SW 1271 (cell line): ENCODE measurements around the gene MRPS35.
A peak's percentile ranks its signal among the peaks of the same experiment; 100 is the strongest.
"Not testable (repeated sequence)": the region's sequence is repeated elsewhere in the genome, so short reads cannot be mapped to it uniquely, and the experiment has no call there.

Experiments used
- DNase-seq, 2 experiments: peaks; one replicate each; lab custom pipeline; 2025; lab: John Stamatoyannopoulos, UW

MRPS35 gene

GRCh38 chr12:27709212-27709931, 1.3 kb upstream of the MRPS35 start:
- no peak for DNase-seq

GRCh38 chr12:27709932-27710591, 570 bp upstream of the MRPS35 start:
- no peak for DNase-seq

- DNase-seq = peak in 1 of 2 experiments; percentile 61
These were observed 668 bp downstream of the MRPS35 start for GRCh38 chr12:27711317-27711682.

GRCh38 chr12:27711967-27712366, 1.3 kb downstream of the MRPS35 start:
- DNase-seq = no peak

GRCh38 chr12:27723212-27723611, 12.6 kb downstream of the MRPS35 start:
- DNase-seq = no peak

GRCh38 chr12:27730097-27730588, 19.5 kb downstream of the MRPS35 start:
- DNase-seq = no peak

GRCh38 chr12:27732281-27732680, 21.6 kb downstream of the MRPS35 start:
- peak in 1 of 2 experiments; percentile 18 for DNase-seq

- peak in 1 of 2 experiments; percentile 68 for DNase-seq
These were observed 22.5 kb downstream of the MRPS35 start for GRCh38 chr12:27733052-27733656.

GRCh38 chr12:27733791-27734190, 23.2 kb downstream of the MRPS35 start:
- DNase-seq = no peak

GRCh38 chr12:27734321-27734720, 23.7 kb downstream of the MRPS35 start:
- not testable (repeated sequence) for DNase-seq

GRCh38 chr12:27743601-27744000, 33.0 kb downstream of the MRPS35 start:
- no peak for DNase-seq

- DNase-seq = not testable (repeated sequence)
These were observed 35.1 kb downstream of the MRPS35 start for GRCh38 chr12:27745734-27746133.

- DNase-seq = no peak
These were observed 36.6 kb downstream of the MRPS35 start for GRCh38 chr12:27747111-27747820.

- no peak for DNase-seq
These were observed 40.9 kb downstream of the MRPS35 start for GRCh38 chr12:27751386-27752047.

- no peak for DNase-seq
These were observed 44.2 kb downstream of the MRPS35 start for GRCh38 chr12:27754795-27755194.

GRCh38 chr12:27756670-27757195, 46.1 kb downstream of the MRPS35 start:
- no peak for DNase-seq

GRCh38 chr12:27762757-27763156, 52.1 kb downstream of the MRPS35 start:
- DNase-seq = no peak

- no peak for DNase-seq
These were observed 56.0 kb downstream of the MRPS35 start for GRCh38 chr12:27766587-27766986.

- DNase-seq = no peak
These were observed 58.6 kb downstream of the MRPS35 start for GRCh38 chr12:27769142-27769673.

GRCh38 chr12:27771481-27772327, 61.1 kb downstream of the MRPS35 start:
- no peak for DNase-seq
